ENCODE data around the gene OSBPL3.

DNA sequence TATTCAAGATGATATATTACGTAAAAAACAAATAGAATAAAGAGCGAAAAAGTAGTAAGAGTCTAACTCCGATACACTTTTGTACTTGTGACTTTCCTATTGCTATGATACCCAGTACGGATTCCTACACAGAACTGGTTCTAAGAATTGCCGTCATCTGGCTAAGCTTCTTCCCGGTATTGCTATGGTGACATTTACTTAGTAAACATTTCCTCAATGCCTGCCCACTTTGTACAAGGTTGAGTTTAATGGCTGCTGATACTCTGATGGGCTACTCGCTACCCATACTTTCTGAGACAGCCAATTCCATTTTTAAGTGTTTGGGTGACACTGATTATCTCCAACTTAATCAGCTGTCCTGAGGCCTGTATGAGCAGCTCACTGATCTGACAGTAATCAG lies 55.6 kb downstream of the OSBPL3 start:
- no peak for TF ChIP-seq POLR2A (IDR thresholded peaks at IDR 0.05)
- TF ChIP-seq, protein P1, sequence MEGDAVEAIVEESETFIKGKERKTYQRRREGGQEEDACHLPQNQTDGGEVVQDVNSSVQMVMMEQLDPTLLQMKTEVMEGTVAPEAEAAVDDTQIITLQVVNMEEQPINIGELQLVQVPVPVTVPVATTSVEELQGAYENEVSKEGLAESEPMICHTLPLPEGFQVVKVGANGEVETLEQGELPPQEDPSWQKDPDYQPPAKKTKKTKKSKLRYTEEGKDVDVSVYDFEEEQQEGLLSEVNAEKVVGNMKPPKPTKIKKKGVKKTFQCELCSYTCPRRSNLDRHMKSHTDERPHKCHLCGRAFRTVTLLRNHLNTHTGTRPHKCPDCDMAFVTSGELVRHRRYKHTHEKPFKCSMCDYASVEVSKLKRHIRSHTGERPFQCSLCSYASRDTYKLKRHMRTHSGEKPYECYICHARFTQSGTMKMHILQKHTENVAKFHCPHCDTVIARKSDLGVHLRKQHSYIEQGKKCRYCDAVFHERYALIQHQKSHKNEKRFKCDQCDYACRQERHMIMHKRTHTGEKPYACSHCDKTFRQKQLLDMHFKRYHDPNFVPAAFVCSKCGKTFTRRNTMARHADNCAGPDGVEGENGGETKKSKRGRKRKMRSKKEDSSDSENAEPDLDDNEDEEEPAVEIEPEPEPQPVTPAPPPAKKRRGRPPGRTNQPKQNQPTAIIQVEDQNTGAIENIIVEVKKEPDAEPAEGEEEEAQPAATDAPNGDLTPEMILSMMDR (IDR thresholded peaks at IDR 0.05) = no peak
